GM18505 (cell line): ENCODE results near the gene MYCBP2.
A peak's percentile ranks its signal among the peaks of the same experiment; 100 is the strongest.
"Not testable (repeated sequence)": the region's sequence is repeated elsewhere in the genome, so short reads cannot be mapped to it uniquely, and the experiment has no call there.

Experiments
- ATAC-seq: cut with Tn5 transposase; IDR thresholded peaks from one replicate; pipeline ENCODE4 v1.9.1; 2021; ENCODE audit not compliant: unreplicated experiment
- POLR2A ChIP-seq: IDR thresholded peaks from 4 replicates; pipeline ENCODE4 v1.6.1; 2011; ENCODE audit warnings: borderline replicate concordance; ENCODE audit not compliant: insufficient read depth, insufficient read length; ENCODE audit errors: extremely low read depth

Gene MYCBP2

GRCh38 chr13:77350811-77351210 lies 23.9 kb upstream of the MYCBP2 start:
- TF ChIP-seq POLR2A, result no peak
- ATAC-seq, result no peak

GRCh38 chr13:77349365-77349764 lies 22.5 kb upstream of the MYCBP2 start:
- TF ChIP-seq POLR2A, result no peak
- no peak for ATAC-seq

- not testable (repeated sequence) for ATAC-seq
Observed at GRCh38 chr13:77347351-77347750, 20.5 kb upstream of the MYCBP2 start.

- TF ChIP-seq POLR2A, result no peak
- ATAC-seq, result peak; percentile 62
Observed at GRCh38 chr13:77345150-77345780, 18.4 kb upstream of the MYCBP2 start.

- no peak for TF ChIP-seq POLR2A
- no peak for ATAC-seq
Observed at GRCh38 chr13:77343841-77344240, 16.9 kb upstream of the MYCBP2 start.

- ATAC-seq, result peak; percentile 65
- no peak for TF ChIP-seq POLR2A
Observed at GRCh38 chr13:77339408-77339807, 12.5 kb upstream of the MYCBP2 start.

- TF ChIP-seq POLR2A, result peak; percentile 45
- peak; percentile 70 for ATAC-seq
Observed at GRCh38 chr13:77338961-77339401, 12.1 kb upstream of the MYCBP2 start.

- no peak for TF ChIP-seq POLR2A
- peak; percentile 19 for ATAC-seq
Observed at GRCh38 chr13:77338329-77338728, 11.4 kb upstream of the MYCBP2 start.

GRCh38 chr13:77337159-77337558 lies 10.3 kb upstream of the MYCBP2 start:
- no peak for TF ChIP-seq POLR2A
- ATAC-seq, result no peak

- ATAC-seq, result no peak
Observed at GRCh38 chr13:77335543-77335942, 8.6 kb upstream of the MYCBP2 start.

GRCh38 chr13:77333594-77333993 lies 6.7 kb upstream of the MYCBP2 start:
- ATAC-seq, result no peak
- TF ChIP-seq POLR2A, result no peak

More at GRCh38 chr13:77335543-77335942, 8.6 kb upstream of the MYCBP2 start:
- no peak for TF ChIP-seq POLR2A

- no peak for TF ChIP-seq POLR2A
- no peak for ATAC-seq
Observed at GRCh38 chr13:77331421-77331820, 4.5 kb upstream of the MYCBP2 start.

GRCh38 chr13:77329911-77330584 lies 3.2 kb upstream of the MYCBP2 start:
- ATAC-seq, result no peak
- TF ChIP-seq POLR2A, result no peak

GRCh38 chr13:77329133-77329910 lies 2.4 kb upstream of the MYCBP2 start:
- ATAC-seq, result peak; percentile 56
- TF ChIP-seq POLR2A, result peak; percentile 64
